Mucosa of gallbladder (tissue), 1 donor: ENCODE measurements around the gene ECE1. TPM values are rescaled to one million over a fixed set of nuclear protein-coding genes. Genes with fewer than 3 reads are reported as not detected.

ENCODE experiments used
- DNase-seq: peaks from one replicate; pipeline ENCODE4 v3.0.0-alpha.2; 2020; ENCODE audit warnings: low spot score
- total RNA-seq: library from RNA; stranded (reverse); gene quantifications from one replicate; pipeline ENCODE4 v1.2.1, GENCODE V29; 2021
- donor health status: DM: no; HTN: no; CAD: no.

Gene ECE1
- total RNA-seq = 140 TPM

- DNase-seq = no peak
These were observed at the start of gene ECE1 for GRCh38 chr1:21289700-21290545. Gene ECE1, minus strand, starts transcription at chr1:21290463. Its CDS starts 49 bp downstream, at chr1:21290414.

GRCh38 chr1:21339356-21340229 lies 49.3 kb upstream of the ECE1 start:
- DNase-seq = no peak

GRCh38 chr1:21338573-21339355 lies 48.5 kb upstream of the ECE1 start:
- peak; percentile 63 for DNase-seq

GRCh38 chr1:21337928-21338572 lies 47.8 kb upstream of the ECE1 start:
- DNase-seq = peak; percentile 80

GRCh38 chr1:21337454-21337927 lies 47.2 kb upstream of the ECE1 start:
- no peak for DNase-seq

GRCh38 chr1:21337010-21337437 lies 46.8 kb upstream of the ECE1 start:
- no peak for DNase-seq

GRCh38 chr1:21335750-21336224 lies 45.5 kb upstream of the ECE1 start:
- no peak for DNase-seq

- DNase-seq = no peak
These were observed 44.9 kb upstream of the ECE1 start for GRCh38 chr1:21335088-21335691.

- DNase-seq = peak; percentile 79
These were observed 44.2 kb upstream of the ECE1 start for GRCh38 chr1:21334214-21335087.

- DNase-seq = no peak
These were observed 43.6 kb upstream of the ECE1 start for GRCh38 chr1:21333824-21334213.

GRCh38 chr1:21332554-21333311 lies 42.5 kb upstream of the ECE1 start:
- DNase-seq = no peak

GRCh38 chr1:21331752-21332478 lies 41.7 kb upstream of the ECE1 start:
- no peak for DNase-seq

- DNase-seq = no peak
These were observed 40.3 kb upstream of the ECE1 start for GRCh38 chr1:21330544-21330943.

- peak; percentile 76 for DNase-seq
These were observed 39.1 kb upstream of the ECE1 start for GRCh38 chr1:21329209-21329844.

- DNase-seq = no peak
These were observed 37.5 kb upstream of the ECE1 start for GRCh38 chr1:21327566-21328323.

- no peak for DNase-seq
These were observed 36.6 kb upstream of the ECE1 start for GRCh38 chr1:21326861-21327344.
